ENCODE measurements around the gene CFAP119. TPM values are rescaled to one million over a fixed set of nuclear protein-coding genes. Genes with fewer than 3 reads are reported as not detected.

CFAP119 gene
- total RNA-seq, 1 donor from 2014 or later, result 18.5 TPM

DNA sequence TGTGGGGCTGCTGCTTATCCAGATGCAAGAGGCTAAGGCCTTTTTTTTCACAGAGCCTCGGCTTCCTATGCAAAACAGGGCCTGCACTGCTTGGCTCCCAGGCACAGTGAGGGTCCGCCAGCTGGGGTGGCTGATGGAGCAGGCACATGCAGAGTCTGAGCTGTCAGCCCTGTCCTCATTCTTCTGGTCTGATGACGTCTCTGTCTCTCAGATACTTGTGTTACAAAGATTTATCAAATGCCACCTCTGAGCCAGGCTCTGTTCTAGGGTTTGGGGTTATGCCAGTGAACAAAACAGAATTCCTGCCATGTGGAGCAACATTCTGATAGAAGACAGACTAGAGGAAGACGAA is 5.0 kb upstream of the CFAP119 start:
- H3K27me3 Mint-ChIP-seq (ENCODE audit: low read depth), result no peaks in the 10 kb centered on the region
- no peak overlapping the region for H3K27ac Mint-ChIP-seq (ENCODE audit: unreplicated experiment)
- DNase-seq (ENCODE audit: low read depth, low spot score), result no peak
- H3K4me3 Mint-ChIP-seq, result peak overlapping the region; percentile 31
- TF ChIP-seq, protein P1, sequence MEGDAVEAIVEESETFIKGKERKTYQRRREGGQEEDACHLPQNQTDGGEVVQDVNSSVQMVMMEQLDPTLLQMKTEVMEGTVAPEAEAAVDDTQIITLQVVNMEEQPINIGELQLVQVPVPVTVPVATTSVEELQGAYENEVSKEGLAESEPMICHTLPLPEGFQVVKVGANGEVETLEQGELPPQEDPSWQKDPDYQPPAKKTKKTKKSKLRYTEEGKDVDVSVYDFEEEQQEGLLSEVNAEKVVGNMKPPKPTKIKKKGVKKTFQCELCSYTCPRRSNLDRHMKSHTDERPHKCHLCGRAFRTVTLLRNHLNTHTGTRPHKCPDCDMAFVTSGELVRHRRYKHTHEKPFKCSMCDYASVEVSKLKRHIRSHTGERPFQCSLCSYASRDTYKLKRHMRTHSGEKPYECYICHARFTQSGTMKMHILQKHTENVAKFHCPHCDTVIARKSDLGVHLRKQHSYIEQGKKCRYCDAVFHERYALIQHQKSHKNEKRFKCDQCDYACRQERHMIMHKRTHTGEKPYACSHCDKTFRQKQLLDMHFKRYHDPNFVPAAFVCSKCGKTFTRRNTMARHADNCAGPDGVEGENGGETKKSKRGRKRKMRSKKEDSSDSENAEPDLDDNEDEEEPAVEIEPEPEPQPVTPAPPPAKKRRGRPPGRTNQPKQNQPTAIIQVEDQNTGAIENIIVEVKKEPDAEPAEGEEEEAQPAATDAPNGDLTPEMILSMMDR (conservative IDR thresholded peaks at IDR 0.05), result no peak
- no peaks in the 10 kb centered on the region for H3K9me3 Mint-ChIP-seq
- peaks cover 15% of the 10 kb centered on the region for H3K4me1 Mint-ChIP-seq
- peaks cover 12% of the 10 kb centered on the region for H3K36me3 Mint-ChIP-seq (ENCODE audit: low read depth)

DNA sequence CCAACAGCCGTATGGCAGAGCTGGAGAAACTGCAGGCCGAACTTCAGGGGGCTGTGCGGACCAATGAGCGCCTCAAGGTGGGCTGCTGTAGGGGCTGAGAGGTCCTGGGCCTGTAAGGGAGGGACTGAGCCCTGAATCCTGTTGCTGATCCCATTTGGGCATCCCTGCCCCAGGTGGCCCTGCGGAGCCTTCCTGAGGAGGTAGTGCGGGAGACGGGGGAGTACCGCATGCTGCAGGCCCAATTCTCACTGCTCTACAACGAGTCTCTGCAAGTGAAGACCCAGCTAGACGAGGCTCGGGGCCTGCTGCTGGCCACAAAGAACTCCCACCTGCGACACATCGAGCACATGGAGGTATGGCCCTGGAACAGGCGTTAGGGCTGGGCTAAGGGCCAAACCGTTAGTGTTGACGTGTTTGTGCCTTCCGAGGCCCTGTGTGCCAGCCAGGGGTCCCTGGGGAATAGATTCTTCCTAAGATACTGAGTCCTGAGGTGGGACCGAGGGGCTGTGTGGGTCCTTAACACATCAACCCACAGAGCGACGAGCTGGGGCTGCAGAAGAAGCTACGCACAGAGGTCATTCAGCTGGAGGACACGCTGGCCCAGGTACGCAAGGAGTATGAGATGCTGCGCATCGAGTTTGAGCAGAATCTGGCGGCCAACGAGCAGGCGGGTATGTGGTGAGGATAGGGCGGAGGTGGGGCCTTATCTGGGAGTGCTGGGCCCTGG is 4.5 kb upstream of the CFAP119 start:
- Mint-ChIP-seq H3K9me3 (no peaks in the 10 kb centered on the region), H3K4me3 (peak overlapping the region; percentile 34), H3K36me3 (ENCODE audit: low read depth) (peaks cover 12% of the 10 kb centered on the region), H3K27me3 (ENCODE audit: low read depth) (no peaks in the 10 kb centered on the region), H3K4me1 (peaks cover 18% of the 10 kb centered on the region), H3K27ac (ENCODE audit: unreplicated experiment) (no peak overlapping the region)
- no peak for DNase-seq (ENCODE audit: low read depth, low spot score)
- TF ChIP-seq, protein P1 (conservative IDR thresholded peaks at IDR 0.05), result no peak

DNA sequence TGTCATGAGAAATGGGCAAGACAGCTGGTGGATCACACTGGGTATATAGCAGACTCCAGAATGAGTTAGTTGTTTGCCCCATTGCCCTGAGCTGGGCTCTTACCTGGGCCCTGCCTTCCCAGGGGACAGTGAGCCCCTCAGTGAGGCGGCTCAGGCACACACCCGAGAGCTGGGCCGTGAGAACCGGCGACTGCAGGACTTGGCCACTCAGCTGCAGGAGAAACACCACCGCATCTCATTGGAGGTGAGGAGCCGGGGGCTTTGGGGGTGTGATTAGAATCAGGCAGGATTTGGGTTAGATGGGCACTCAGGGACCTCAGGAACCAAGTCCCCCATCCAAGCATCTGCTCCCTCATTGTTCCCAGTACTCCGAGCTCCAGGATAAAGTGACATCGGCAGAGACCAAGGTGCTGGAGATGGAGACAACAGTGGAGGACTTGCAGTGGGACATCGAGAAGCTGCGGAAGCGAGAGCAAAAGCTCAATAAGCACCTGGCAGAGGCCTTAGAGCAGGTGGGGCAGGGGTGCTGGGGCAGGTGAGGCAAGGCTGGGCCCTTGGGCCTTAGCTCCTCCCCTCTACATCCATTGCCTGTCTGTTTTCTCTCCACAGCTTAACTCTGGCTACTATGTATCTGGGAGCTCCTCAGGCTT is 3.1 kb upstream of the CFAP119 start:
- Mint-ChIP-seq H3K36me3 (ENCODE audit: low read depth) (peaks cover 9% of the 10 kb centered on the region), H3K4me1 (peaks cover 28% of the 10 kb centered on the region)

DNA sequence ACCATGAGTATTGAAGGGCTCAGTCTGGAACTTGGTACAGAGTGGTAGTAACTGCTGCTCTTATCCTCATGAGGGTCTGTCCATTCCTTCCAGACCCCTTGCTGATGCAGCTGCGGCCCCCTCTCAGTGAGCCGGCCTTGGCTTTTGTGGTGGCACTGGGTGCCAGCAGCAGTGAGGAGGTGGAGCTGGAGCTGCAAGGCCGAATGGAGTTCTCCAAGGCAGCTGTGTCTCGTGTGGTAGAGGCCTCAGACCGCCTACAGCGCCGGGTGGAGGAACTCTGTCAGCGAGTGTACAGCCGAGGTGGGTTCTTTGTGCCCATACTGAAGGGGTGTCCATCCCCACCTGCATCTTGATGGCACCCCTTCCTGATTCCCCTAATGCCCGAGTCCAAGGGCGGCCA is 2.2 kb upstream of the CFAP119 start:
- Mint-ChIP-seq H3K27me3 (ENCODE audit: low read depth) (no peaks in the 10 kb centered on the region), H3K27ac (ENCODE audit: unreplicated experiment) (no peak overlapping the region), H3K9me3 (no peaks in the 10 kb centered on the region), H3K36me3 (ENCODE audit: low read depth) (peaks cover 9% of the 10 kb centered on the region), H3K4me1 (peaks cover 28% of the 10 kb centered on the region), H3K4me3 (peak overlapping the region; percentile 97)
- DNase-seq (ENCODE audit: low read depth, low spot score), result no peak
- TF ChIP-seq, protein P1 (conservative IDR thresholded peaks at IDR 0.05), result no peak

More for the DNA sequence above, 3.1 kb upstream of the CFAP119 start:
- Mint-ChIP-seq H3K4me3 (peak overlapping the region; percentile 65), H3K9me3 (no peaks in the 10 kb centered on the region), H3K27ac (ENCODE audit: unreplicated experiment) (no peak overlapping the region), H3K27me3 (ENCODE audit: low read depth) (no peaks in the 10 kb centered on the region)
- no peak for DNase-seq (ENCODE audit: low read depth, low spot score)
- TF ChIP-seq, protein P1 (conservative IDR thresholded peaks at IDR 0.05), result no peak

DNA sequence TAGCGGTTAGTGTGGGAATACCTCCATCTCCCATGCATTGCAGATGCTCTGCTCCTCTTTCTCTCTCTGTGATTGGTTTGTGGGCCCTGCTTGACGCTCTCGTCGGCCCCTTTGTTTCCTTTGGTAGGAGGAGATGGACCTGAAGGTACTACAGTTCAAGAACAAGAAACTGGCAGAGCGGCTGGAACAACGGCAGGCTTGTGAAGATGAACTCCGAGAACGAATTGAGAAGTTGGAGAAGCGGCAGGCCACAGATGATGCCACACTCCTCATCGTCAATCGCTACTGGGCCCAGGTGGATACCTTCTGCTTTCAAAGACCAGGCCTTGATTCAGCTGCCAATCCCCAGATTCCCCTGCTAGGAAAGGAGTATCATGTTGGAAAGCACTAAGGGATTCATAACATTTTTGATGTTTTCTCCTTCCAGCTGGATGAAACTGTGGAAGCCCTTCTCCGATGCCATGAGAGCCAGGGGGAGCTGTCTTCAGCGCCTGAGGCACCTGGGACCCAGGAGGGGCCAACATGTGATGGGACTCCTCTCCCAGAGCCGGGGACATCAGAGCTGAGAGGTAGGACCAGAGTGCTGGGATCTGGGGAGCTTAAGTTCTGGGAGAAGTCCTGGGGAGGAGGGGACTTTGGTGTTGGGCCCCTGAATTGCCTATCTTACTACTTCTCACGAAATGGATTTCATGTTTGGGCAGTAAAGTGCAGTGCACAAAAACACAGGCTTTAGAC is 1.3 kb upstream of the CFAP119 start:
- Mint-ChIP-seq H3K4me3 (peak overlapping the region; percentile 97), H3K4me1 (peaks cover 28% of the 10 kb centered on the region), H3K27ac (ENCODE audit: unreplicated experiment) (peak overlapping the region; percentile 93), H3K9me3 (no peaks in the 10 kb centered on the region), H3K27me3 (ENCODE audit: low read depth) (no peaks in the 10 kb centered on the region), H3K36me3 (ENCODE audit: low read depth) (peaks cover 2% of the 10 kb centered on the region)
- no peak for DNase-seq (ENCODE audit: low read depth, low spot score)
- TF ChIP-seq, protein P1 (conservative IDR thresholded peaks at IDR 0.05), result no peak
